ENCODE results near the gene AUTS2. TPM values are rescaled to one million over a fixed set of nuclear protein-coding genes. Genes with fewer than 3 reads are reported as not detected.

The AUTS2 gene
- total RNA-seq, 1 experiment from 2014 or later = 50.0 TPM

GRCh38 chr7:70660154-70660818, 1062.0 kb downstream of the AUTS2 start:
- Mint-ChIP-seq H3K36me3 (no peaks in the 10 kb centered on the region), H3K27me3 (ENCODE audit: low read depth) (no peaks in the 10 kb centered on the region), H3K27ac (no peak overlapping the region), H3K4me3 (no peak overlapping the region), H3K9me3 (no peaks in the 10 kb centered on the region), H3K4me1 (peaks cover 18% of the 10 kb centered on the region)
- DNase-seq (ENCODE audit: low spot score) (no peak), ATAC-seq (no peak)
- POLR2A ChIA-PET = no interaction called here
- TF ChIP-seq ZMAT4 (CRISPR knock-in tag; IDR thresholded peaks at IDR 0.05) (no peak), EMX1 (CRISPR knock-in tag; IDR thresholded peaks at IDR 0.05) (no peak), STAT6 (CRISPR knock-in tag; conservative IDR thresholded peaks at IDR 0.05; ENCODE audit: low read depth) (no peak), HMGXB4 (CRISPR knock-in tag; IDR thresholded peaks at IDR 0.05) (no peak), FOXP1 (CRISPR knock-in tag; IDR thresholded peaks at IDR 0.05; ENCODE audit: borderline replicate concordance) (no peak), ATF6 (CRISPR knock-in tag; IDR thresholded peaks at IDR 0.05) (no peak), AFF4 (CRISPR knock-in tag; IDR thresholded peaks at IDR 0.05; ENCODE audit: borderline replicate concordance) (no peak), JAZF1 (CRISPR knock-in tag; IDR thresholded peaks at IDR 0.05) (no peak), KAT7 (CRISPR knock-in tag; IDR thresholded peaks at IDR 0.05; ENCODE audit: borderline replicate concordance) (no peak), MYBL2 (CRISPR knock-in tag; IDR thresholded peaks at IDR 0.05) (no peak), CTCF (IDR thresholded peaks at IDR 0.05) (no peak), GRHL2 (CRISPR knock-in tag; IDR thresholded peaks at IDR 0.05; ENCODE audit: insufficient replicate concordance, severe bottlenecking) (no peak), TEAD4 (CRISPR knock-in tag; IDR thresholded peaks at IDR 0.05) (no peak), ZNF416 (CRISPR knock-in tag; IDR thresholded peaks at IDR 0.05) (no peak), NR2C2 (CRISPR knock-in tag; IDR thresholded peaks at IDR 0.05) (no peak), MXD4 (CRISPR knock-in tag; IDR thresholded peaks at IDR 0.05; ENCODE audit: borderline replicate concordance) (no peak), SP1 (CRISPR knock-in tag; conservative IDR thresholded peaks at IDR 0.05) (no peak)
- CTCF ChIA-PET = no interaction called here
